HFFc6 (cell line): ENCODE data around the gene IMMP2L. TPM values are rescaled to one million over a fixed set of nuclear protein-coding genes. Genes with fewer than 3 reads are reported as not detected.

Experiments
- DNase-seq: peaks from one replicate; pipeline ENCODE4 v3.0.0-alpha.2; 2018
- H3K27ac Mint-ChIP-seq: 2 replicates; pipeline ENCODE4 v1.8.0; 2020; ENCODE audit warnings: mild to moderate bottlenecking, mixed read lengths
- H3K27me3 Mint-ChIP-seq: 2 replicates; pipeline ENCODE4 v1.8.0; 2021; ENCODE audit warnings: mild to moderate bottlenecking, moderate library complexity, mixed read lengths; ENCODE audit not compliant: insufficient read depth
- H3K36me3 Mint-ChIP-seq: 2 replicates; pipeline ENCODE4 v1.8.0; 2021; ENCODE audit warnings: low read depth, mixed read lengths
- H3K4me1 Mint-ChIP-seq: 2 replicates; pipeline ENCODE4 v1.8.0; 2020; ENCODE audit warnings: low read depth, mixed read lengths
- H3K4me3 Mint-ChIP-seq: 2 replicates; pipeline ENCODE4 v1.8.0; 2020; ENCODE audit warnings: mild to moderate bottlenecking, moderate library complexity, mixed read lengths
- H3K9me3 Mint-ChIP-seq: 2 replicates; pipeline ENCODE4 v1.8.0; 2020; ENCODE audit warnings: mild to moderate bottlenecking, mixed read lengths
- CTCF ChIP-seq: fragments of 200-600 bp; sonication (generic); IDR thresholded peaks from 2 replicates; pipeline ENCODE4 v1.5.0; 2021; ENCODE audit warnings: antibody characterized with exemption, mild to moderate bottlenecking
- total RNA-seq, 6 experiments: library from RNA; stranded (reverse); fragmentation: NEBNext Ultra II Directional; extraction: Animal tissue kit (Norgen Biotek cat#: 25700); gene quantifications; 2 replicates in 1 of 6; 3 replicates in 5 of 6; pipeline ENCODE4 v1.2.3, GENCODE V29; 2021

The IMMP2L gene
- total RNA-seq, 6 experiments from 2014 or later = 7.2 to 13.6 (median 10.1) TPM

GRCh38 chr7:110918949-110919548 is 643.2 kb downstream of the IMMP2L start:
- Mint-ChIP-seq H3K27me3 (no peaks in the 10 kb centered on the region; the same call in none of the 2 replicates), H3K9me3 (no peaks in the 10 kb centered on the region), H3K4me1 (peaks cover 50% of the 10 kb centered on the region), H3K36me3 (peaks cover 7% of the 10 kb centered on the region), H3K27ac (no peak overlapping the region), H3K4me3 (no peak overlapping the region)
- DNase-seq = no peak
- TF ChIP-seq CTCF = no peak

- H3K27me3 Mint-ChIP-seq = no peaks in the 10 kb centered on the region; the same call in none of the 2 replicates
- no peak for TF ChIP-seq CTCF
- peak overlapping the region; percentile 49; the same call in 1 of the 2 replicates for H3K4me3 Mint-ChIP-seq
- H3K4me1 Mint-ChIP-seq = peaks cover 18% of the 10 kb centered on the region; the same call in 1 of the 2 replicates
- no peak for DNase-seq
- H3K9me3 Mint-ChIP-seq = no peaks in the 10 kb centered on the region
- H3K27ac Mint-ChIP-seq = no peak overlapping the region
- peaks cover 6% of the 10 kb centered on the region for H3K36me3 Mint-ChIP-seq
Observed at GRCh38 chr7:110914263-110914662, 648.0 kb downstream of the IMMP2L start.

- no peak for TF ChIP-seq CTCF
- 0 out of 2 replicates have a peak, but pooled peaks cover 5% of the 10 kb centered on the region for H3K36me3 Mint-ChIP-seq
- peaks cover 10% of the 10 kb centered on the region; the same call in 1 of the 2 replicates for H3K4me1 Mint-ChIP-seq
- no peaks in the 10 kb centered on the region; the same call in 1 of the 2 replicates for H3K27me3 Mint-ChIP-seq
- no peak overlapping the region for H3K4me3 Mint-ChIP-seq
- no peak overlapping the region for H3K27ac Mint-ChIP-seq
- no peaks in the 10 kb centered on the region for H3K9me3 Mint-ChIP-seq
- DNase-seq = no peak
Observed at GRCh38 chr7:110911632-110912031, 650.7 kb downstream of the IMMP2L start.

- H3K9me3 Mint-ChIP-seq = no peaks in the 10 kb centered on the region
- no peak for DNase-seq
- peaks cover 5% of the 10 kb centered on the region for H3K4me1 Mint-ChIP-seq
- TF ChIP-seq CTCF = no peak
- 0 out of 2 replicates have a peak, but pooled peaks cover 5% of the 10 kb centered on the region for H3K36me3 Mint-ChIP-seq
- no peak overlapping the region for H3K4me3 Mint-ChIP-seq
- H3K27me3 Mint-ChIP-seq = no peaks in the 10 kb centered on the region
- no peak overlapping the region for H3K27ac Mint-ChIP-seq
Observed at GRCh38 chr7:110909117-110909516, 653.2 kb downstream of the IMMP2L start.

GRCh38 chr7:110905773-110906566 is 656.3 kb downstream of the IMMP2L start:
- Mint-ChIP-seq H3K9me3 (no peaks in the 10 kb centered on the region), H3K4me1 (peaks cover 7% of the 10 kb centered on the region), H3K36me3 (no peaks in the 10 kb centered on the region), H3K27ac (no peak overlapping the region), H3K27me3 (no peaks in the 10 kb centered on the region), H3K4me3 (peak overlapping the region; percentile 48; the same call in 1 of the 2 replicates)
- DNase-seq = no peak
- no peak for TF ChIP-seq CTCF
